Vagina (tissue), 2 donors: Measurements from ENCODE around the gene RAB40AL. TPM values are rescaled to one million over a fixed set of nuclear protein-coding genes. Genes with fewer than 3 reads are reported as not detected.
A peak's percentile ranks its signal among the peaks of the same experiment; 100 is the strongest.
"Not testable (repeated sequence)": the region's sequence is repeated elsewhere in the genome, so short reads cannot be mapped to it uniquely, and the experiment has no call there.

Source experiments
- DNase-seq, 2 donors: peaks; one replicate each; pipeline ENCODE4 v3.0.0-alpha.2; 2017; ENCODE audit errors: extremely low spot score in 2 of 2
- H3K27ac ChIP-seq: fragments of 200-600 bp; sonication (generic); one replicate; pipeline ENCODE4 v1.5.1; 2019
- H3K27me3 ChIP-seq: fragments of 200-600 bp; sonication (generic); one replicate; pipeline ENCODE4 v1.5.1; 2019
- H3K36me3 ChIP-seq, 2 donors: fragments of 200-600 bp; sonication (generic); one replicate each; pipeline ENCODE4 v1.5.1; 2017 to 2019
- H3K4me1 ChIP-seq: fragments of 200-600 bp; sonication (generic); one replicate; pipeline ENCODE4 v1.5.1; 2019
- H3K4me3 ChIP-seq, 2 donors: fragments of 200-600 bp; sonication (generic); 1 replicate in 1 of 2; 2 replicates in 1 of 2; pipeline ENCODE4 v1.5.1; 2016 to 2019
- H3K9me3 ChIP-seq: fragments of 200-600 bp; sonication (generic); one replicate; pipeline ENCODE4 v1.5.1; 2019
- CTCF ChIP-seq, 3 experiments: fragments of 450-650 bp in 2 of 3; fragments of 200-600 bp in 1 of 3; sonication (generic) in 1 of 3; IDR thresholded peaks; one replicate each; pipeline ENCODE4 v1.5.1; 2017 to 2019; ENCODE audit warnings: antibody characterized with exemption in 3 of 3, mild to moderate bottlenecking in 2 of 3, moderate library complexity in 2 of 3
- POLR2A ChIP-seq, 2 donors: fragments of 450-650 bp; IDR thresholded peaks; one replicate each; pipeline ENCODE4 v1.6.1; 2017; ENCODE audit warnings: antibody characterized with exemption in 2 of 2, mild to moderate bottlenecking in 2 of 2, moderate library complexity in 2 of 2
- POLR2AphosphoS5 ChIP-seq, 2 donors: sonication (generic); formaldehyde crosslinking; IDR thresholded peaks; one replicate each; pipeline ENCODE4 v1.9.0; 2017; ENCODE audit warnings: antibody characterized with exemption in 2 of 2, mild to moderate bottlenecking in 2 of 2, low read depth in 1 of 2; ENCODE audit not compliant: insufficient read depth in 1 of 2
- intact Hi-C: fragments of 100-400 bp; cut with DNase I; formaldehyde crosslinking; loops from one replicate; pipeline ENCODE4 v1.15.1; 2023
- total RNA-seq: library from RNA; depleted of rRNA; stranded (reverse); fragments of >200 nt; gene quantifications from one replicate; pipeline ENCODE4 v1.2.3, GENCODE V29; 2016

The RAB40AL gene
- total RNA-seq = 9.6 TPM

GRCh38 chrX:102936972-102937371, at the start of gene RAB40AL:
Gene RAB40AL, plus strand, starts transcription at chrX:102937272. Its CDS starts 47 bp downstream, at chrX:102937319.
- H3K4me1 ChIP-seq, H3K27ac ChIP-seq, H3K9me3 ChIP-seq, DNase-seq, H3K27me3 ChIP-seq, H3K36me3 ChIP-seq, H3K4me3 ChIP-seq, intact Hi-C loops: not testable (repeated sequence)

- intact Hi-C loops = no loop called here
- H3K4me3 ChIP-seq = no peak overlapping the region
- no peak overlapping the region for H3K27ac ChIP-seq
- TF ChIP-seq CTCF (IDR thresholded peaks at IDR 0.05) = no peak
- no peak for TF ChIP-seq POLR2A (IDR thresholded peaks at IDR 0.05)
- no peak for TF ChIP-seq POLR2AphosphoS5 (IDR thresholded peaks at IDR 0.05; ENCODE audit: insufficient read depth in 1 of 2, low read depth in 1 of 2)
- no peak for DNase-seq
- H3K27me3 ChIP-seq = no peaks in the 10 kb centered on the region
- H3K4me1 ChIP-seq = no peaks in the 10 kb centered on the region
- no peaks in the 10 kb centered on the region for H3K9me3 ChIP-seq
- H3K36me3 ChIP-seq = no peaks in the 10 kb centered on the region
These were observed 49.4 kb upstream of the RAB40AL start for GRCh38 chrX:102887687-102888086.

GRCh38 chrX:102892103-102892502, 45.0 kb upstream of the RAB40AL start:
- Histone ChIP-seq H3K36me3 (no peaks in the 10 kb centered on the region), H3K4me1 (no peaks in the 10 kb centered on the region), H3K4me3 (no peak overlapping the region), H3K27me3 (no peaks in the 10 kb centered on the region), H3K27ac (no peak overlapping the region), H3K9me3 (no peaks in the 10 kb centered on the region)
- intact Hi-C loops = no loop called here
- DNase-seq = no peak
- TF ChIP-seq CTCF (IDR thresholded peaks at IDR 0.05) (no peak), POLR2A (IDR thresholded peaks at IDR 0.05) (no peak), POLR2AphosphoS5 (IDR thresholded peaks at IDR 0.05; ENCODE audit: insufficient read depth in 1 of 2, low read depth in 1 of 2) (no peak)

GRCh38 chrX:102899940-102900916, 36.8 kb upstream of the RAB40AL start:
- Histone ChIP-seq H3K36me3 (no peaks in the 10 kb centered on the region), H3K9me3 (no peaks in the 10 kb centered on the region), H3K4me1 (no peaks in the 10 kb centered on the region), H3K4me3 (no peak overlapping the region), H3K27me3 (no peaks in the 10 kb centered on the region), H3K27ac (no peak overlapping the region)
- intact Hi-C loops = no loop called here
- TF ChIP-seq CTCF (IDR thresholded peaks at IDR 0.05) (peak in 2 of 3 experiments; percentile 48 to 51), POLR2AphosphoS5 (IDR thresholded peaks at IDR 0.05; ENCODE audit: insufficient read depth in 1 of 2, low read depth in 1 of 2) (no peak)
- no peak for DNase-seq

- no peak for DNase-seq
- Histone ChIP-seq H3K4me1 (no peaks in the 10 kb centered on the region), H3K27ac (no peak overlapping the region), H3K27me3 (no peaks in the 10 kb centered on the region), H3K36me3 (no peaks in the 10 kb centered on the region), H3K9me3 (no peaks in the 10 kb centered on the region), H3K4me3 (no peak overlapping the region)
- TF ChIP-seq CTCF (IDR thresholded peaks at IDR 0.05) (no peak), POLR2A (IDR thresholded peaks at IDR 0.05) (no peak), POLR2AphosphoS5 (IDR thresholded peaks at IDR 0.05; ENCODE audit: insufficient read depth in 1 of 2, low read depth in 1 of 2) (no peak)
- intact Hi-C loops = no loop called here
These were observed 34.7 kb upstream of the RAB40AL start for GRCh38 chrX:102902355-102902754.
